GM12878 (cell line): ENCODE data around the gene BARHL1.

Experiments
- ATF7 ChIP-seq: fragments of 450-650 bp; IDR thresholded peaks from 2 replicates; pipeline ENCODE4 v1.6.1; 2016; ENCODE audit warnings: low read depth, mild to moderate bottlenecking
- EZH2 ChIP-seq: IDR thresholded peaks from 2 replicates; pipeline ENCODE4 v1.6.1; 2012; ENCODE audit warnings: low read depth, mild to moderate bottlenecking, control low read depth, inconsistent platforms, low read length, borderline replicate concordance; ENCODE audit not compliant: control insufficient read depth
- IKZF2 ChIP-seq, 2 experiments: fragments of 450-650 bp; IDR thresholded peaks; 2 replicates each; pipeline ENCODE4 v1.6.1; 2017; ENCODE audit warnings: mild to moderate bottlenecking in 2 of 2, moderate library complexity in 2 of 2
- POLR2A ChIP-seq: IDR thresholded peaks from 2 replicates; pipeline ENCODE4 v1.6.1; 2011; ENCODE audit warnings: low read depth, mild to moderate bottlenecking, low read length
- POLR2AphosphoS2 ChIP-seq: IDR thresholded peaks from 2 replicates; pipeline ENCODE4 v1.6.1; 2011; ENCODE audit warnings: low read depth, mild to moderate bottlenecking, low read length, improper control_type of control experiment, moderate library complexity
- POLR2AphosphoS5 ChIP-seq: IDR thresholded peaks from 2 replicates; pipeline ENCODE4 v1.6.1; 2011; ENCODE audit warnings: mild to moderate bottlenecking, low read length, inconsistent platforms
- SMC3 ChIP-seq: IDR thresholded peaks from 2 replicates; pipeline ENCODE4 v1.6.1; 2011; ENCODE audit warnings: low read length, improper control_type of control experiment, borderline replicate concordance
- ZNF384 ChIP-seq: IDR thresholded peaks from 2 replicates; pipeline ENCODE4 v1.6.1; 2012; ENCODE audit warnings: low read depth, mild to moderate bottlenecking, low read length, improper control_type of control experiment, borderline replicate concordance
- TF ChIP-seq, protein P1 (sequence below): IDR thresholded peaks from 2 replicates; pipeline ENCODE4 v1.6.1; 2011; ENCODE audit warnings: low read depth, mild to moderate bottlenecking, low read length, moderate library complexity, borderline replicate concordance; ENCODE audit errors: extremely low read depth
- TF ChIP-seq, protein P2 (sequence below): fragments of 450-650 bp; IDR thresholded peaks from 2 replicates; pipeline ENCODE4 v1.6.1; 2016; ENCODE audit warnings: mild to moderate bottlenecking

DNA sequence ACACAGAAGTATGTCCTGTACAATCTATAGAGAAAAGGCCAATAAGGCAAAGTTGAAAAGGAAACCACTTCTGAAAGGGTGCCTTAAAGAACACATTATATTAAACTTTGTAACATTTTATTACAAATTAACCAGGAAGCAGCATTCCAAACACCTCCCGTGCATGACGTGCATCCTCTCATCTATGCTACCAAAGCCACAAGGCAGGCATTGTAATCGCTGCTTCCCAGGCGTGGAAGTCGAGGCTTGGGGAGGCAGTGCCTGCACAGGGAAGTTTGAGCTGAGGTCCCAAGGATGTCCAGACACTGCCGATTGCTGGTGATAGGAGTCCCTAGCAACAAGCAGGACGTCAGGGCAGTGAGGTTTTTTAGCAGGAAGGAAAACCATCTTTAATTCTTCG, 44.3 kb upstream of the BARHL1 start:
- TF ChIP-seq POLR2A: no peak
- TF ChIP-seq ATF7: no peak
- TF ChIP-seq POLR2AphosphoS5: no peak
- no peak for TF ChIP-seq SMC3
- TF ChIP-seq, protein P1, sequence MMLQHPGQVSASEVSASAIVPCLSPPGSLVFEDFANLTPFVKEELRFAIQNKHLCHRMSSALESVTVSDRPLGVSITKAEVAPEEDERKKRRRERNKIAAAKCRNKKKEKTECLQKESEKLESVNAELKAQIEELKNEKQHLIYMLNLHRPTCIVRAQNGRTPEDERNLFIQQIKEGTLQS: no peak
- no peak for TF ChIP-seq ZNF384
- TF ChIP-seq EZH2: no peak
- TF ChIP-seq, protein P2, sequence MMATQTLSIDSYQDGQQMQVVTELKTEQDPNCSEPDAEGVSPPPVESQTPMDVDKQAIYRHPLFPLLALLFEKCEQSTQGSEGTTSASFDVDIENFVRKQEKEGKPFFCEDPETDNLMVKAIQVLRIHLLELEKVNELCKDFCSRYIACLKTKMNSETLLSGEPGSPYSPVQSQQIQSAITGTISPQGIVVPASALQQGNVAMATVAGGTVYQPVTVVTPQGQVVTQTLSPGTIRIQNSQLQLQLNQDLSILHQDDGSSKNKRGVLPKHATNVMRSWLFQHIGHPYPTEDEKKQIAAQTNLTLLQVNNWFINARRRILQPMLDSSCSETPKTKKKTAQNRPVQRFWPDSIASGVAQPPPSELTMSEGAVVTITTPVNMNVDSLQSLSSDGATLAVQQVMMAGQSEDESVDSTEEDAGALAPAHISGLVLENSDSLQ: no peak
- TF ChIP-seq POLR2AphosphoS2: no peak
- TF ChIP-seq IKZF2 (IDR thresholded peaks at IDR 0.05): no peak
